ENCODE measurements around the gene TRMO. TPM values are rescaled to one million over a fixed set of nuclear protein-coding genes. Genes with fewer than 3 reads are reported as not detected.

TRMO gene
- total RNA-seq, 1 donor from 2014 or later, result 12.7 TPM

DNA sequence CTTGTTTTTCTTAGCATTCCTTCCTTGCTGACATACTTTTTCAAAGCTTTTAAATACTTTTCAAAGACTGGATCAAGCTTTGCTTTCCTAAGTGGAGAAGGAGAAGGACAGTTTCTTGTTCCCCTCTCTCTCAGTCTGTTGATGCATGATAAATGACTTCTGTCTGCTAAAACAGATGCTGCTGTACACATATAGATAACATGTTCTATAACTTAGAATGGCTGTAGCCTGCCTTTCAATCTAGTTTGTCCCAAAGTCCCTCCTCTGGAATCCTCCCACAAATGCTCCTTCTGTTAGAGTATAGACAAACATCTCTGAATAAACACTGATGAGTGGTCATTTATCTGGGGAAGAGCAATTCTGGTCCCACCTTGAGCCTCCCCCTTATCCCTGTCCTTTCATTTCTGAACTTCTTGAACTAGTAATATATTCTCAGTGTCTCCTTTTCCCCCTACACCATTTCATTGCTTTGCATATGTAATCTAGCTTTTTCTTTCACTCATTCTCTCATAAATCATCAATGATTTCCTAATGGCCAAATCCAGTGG is 21.1 kb upstream of the TRMO start:
- H3K27ac Mint-ChIP-seq, result no peak overlapping the region
- peaks cover 5% of the 10 kb centered on the region for H3K9me3 Mint-ChIP-seq
- no peak for DNase-seq (ENCODE audit: low spot score in 2 of 2, unreplicated experiment in 2 of 2)
- H3K4me3 Mint-ChIP-seq, result no peak overlapping the region
- H3K4me1 Mint-ChIP-seq, result no peaks in the 10 kb centered on the region
- peaks cover 61% of the 10 kb centered on the region for H3K27me3 Mint-ChIP-seq (ENCODE audit: low read depth)
- TF ChIP-seq, protein P1, sequence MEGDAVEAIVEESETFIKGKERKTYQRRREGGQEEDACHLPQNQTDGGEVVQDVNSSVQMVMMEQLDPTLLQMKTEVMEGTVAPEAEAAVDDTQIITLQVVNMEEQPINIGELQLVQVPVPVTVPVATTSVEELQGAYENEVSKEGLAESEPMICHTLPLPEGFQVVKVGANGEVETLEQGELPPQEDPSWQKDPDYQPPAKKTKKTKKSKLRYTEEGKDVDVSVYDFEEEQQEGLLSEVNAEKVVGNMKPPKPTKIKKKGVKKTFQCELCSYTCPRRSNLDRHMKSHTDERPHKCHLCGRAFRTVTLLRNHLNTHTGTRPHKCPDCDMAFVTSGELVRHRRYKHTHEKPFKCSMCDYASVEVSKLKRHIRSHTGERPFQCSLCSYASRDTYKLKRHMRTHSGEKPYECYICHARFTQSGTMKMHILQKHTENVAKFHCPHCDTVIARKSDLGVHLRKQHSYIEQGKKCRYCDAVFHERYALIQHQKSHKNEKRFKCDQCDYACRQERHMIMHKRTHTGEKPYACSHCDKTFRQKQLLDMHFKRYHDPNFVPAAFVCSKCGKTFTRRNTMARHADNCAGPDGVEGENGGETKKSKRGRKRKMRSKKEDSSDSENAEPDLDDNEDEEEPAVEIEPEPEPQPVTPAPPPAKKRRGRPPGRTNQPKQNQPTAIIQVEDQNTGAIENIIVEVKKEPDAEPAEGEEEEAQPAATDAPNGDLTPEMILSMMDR (IDR thresholded peaks at IDR 0.05; ENCODE audit: unreplicated experiment), result no peak
- H3K36me3 Mint-ChIP-seq, result no peaks in the 10 kb centered on the region

DNA sequence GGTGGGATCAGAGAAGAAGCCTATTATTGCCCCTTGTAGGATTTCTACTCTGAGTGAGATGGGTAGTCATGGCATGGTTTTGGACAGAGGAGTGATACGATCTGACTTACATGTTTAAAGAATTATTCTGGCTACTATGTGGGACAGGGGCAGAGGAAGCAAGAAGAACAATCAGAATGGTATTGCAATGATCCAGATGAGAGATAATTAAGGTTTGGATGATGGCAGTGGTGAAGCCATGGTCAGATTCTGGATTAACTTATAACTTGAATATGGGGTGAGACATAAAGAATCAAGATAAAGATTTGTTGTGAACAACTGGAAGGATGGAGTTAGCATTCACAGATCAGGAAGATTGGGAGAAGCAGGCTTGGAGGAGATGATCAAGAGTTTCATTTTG is 19.0 kb upstream of the TRMO start:
- H3K4me1 Mint-ChIP-seq, result no peaks in the 10 kb centered on the region
- TF ChIP-seq, protein P1 (IDR thresholded peaks at IDR 0.05; ENCODE audit: unreplicated experiment), result no peak
- no peaks in the 10 kb centered on the region for H3K36me3 Mint-ChIP-seq
- no peaks in the 10 kb centered on the region for H3K9me3 Mint-ChIP-seq
- H3K4me3 Mint-ChIP-seq, result no peak overlapping the region
- peaks cover 60% of the 10 kb centered on the region for H3K27me3 Mint-ChIP-seq (ENCODE audit: low read depth)
- no peak overlapping the region for H3K27ac Mint-ChIP-seq
- DNase-seq (ENCODE audit: low spot score in 2 of 2, unreplicated experiment in 2 of 2), result no peak

DNA sequence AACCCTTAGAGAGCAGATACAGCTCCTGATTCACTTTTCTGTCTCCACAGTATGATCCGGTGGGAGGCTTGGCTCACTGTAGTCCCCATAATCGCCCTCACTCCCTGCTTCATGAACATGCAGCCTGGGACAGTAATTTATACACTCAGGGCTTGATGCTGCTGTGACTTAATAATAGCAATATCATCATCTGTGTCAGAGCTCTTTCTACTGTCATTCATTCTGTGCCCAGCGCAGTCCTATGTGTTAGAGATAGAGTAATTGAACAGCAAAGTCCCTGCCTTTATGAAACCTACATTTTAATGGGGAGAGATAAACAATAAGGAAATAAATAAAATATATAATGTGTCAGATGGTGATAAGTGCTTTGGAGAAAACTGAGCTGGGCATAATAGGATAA is 18.4 kb upstream of the TRMO start:
- DNase-seq (ENCODE audit: low spot score in 2 of 2, unreplicated experiment in 2 of 2), result no peak
- H3K4me1 Mint-ChIP-seq, result no peaks in the 10 kb centered on the region

DNA sequence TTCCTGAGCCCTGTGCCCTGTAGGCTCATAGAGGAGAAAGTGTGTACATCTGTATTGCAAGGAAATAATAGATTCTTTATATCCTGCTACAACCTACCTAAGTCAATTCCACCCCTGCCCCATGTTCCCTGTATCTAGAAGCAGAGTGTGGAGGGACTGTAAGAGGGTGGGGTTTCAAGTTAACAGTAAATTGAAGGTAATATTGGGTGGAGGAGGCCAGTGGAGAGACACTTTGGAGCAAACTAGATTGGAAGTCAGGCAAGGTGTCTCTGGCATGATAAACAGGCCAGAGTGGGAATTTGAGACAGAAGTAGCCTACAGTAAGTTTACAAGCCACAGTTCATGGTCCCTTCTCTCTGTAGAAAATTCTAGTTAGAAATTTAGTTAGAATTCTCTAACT is 17.9 kb upstream of the TRMO start:
- peaks cover 61% of the 10 kb centered on the region for H3K27me3 Mint-ChIP-seq (ENCODE audit: low read depth)
- H3K36me3 Mint-ChIP-seq, result no peaks in the 10 kb centered on the region
- H3K27ac Mint-ChIP-seq, result no peak overlapping the region
- no peak for DNase-seq (ENCODE audit: low spot score in 2 of 2, unreplicated experiment in 2 of 2)
- H3K9me3 Mint-ChIP-seq, result no peaks in the 10 kb centered on the region
- no peak overlapping the region for H3K4me3 Mint-ChIP-seq
- no peaks in the 10 kb centered on the region for H3K4me1 Mint-ChIP-seq
- TF ChIP-seq, protein P1 (IDR thresholded peaks at IDR 0.05; ENCODE audit: unreplicated experiment), result no peak

More for the DNA sequence above, 18.4 kb upstream of the TRMO start:
- no peak overlapping the region for H3K4me3 Mint-ChIP-seq
- H3K36me3 Mint-ChIP-seq, result no peaks in the 10 kb centered on the region
- H3K27me3 Mint-ChIP-seq (ENCODE audit: low read depth), result peaks cover 59% of the 10 kb centered on the region
- TF ChIP-seq, protein P1 (IDR thresholded peaks at IDR 0.05; ENCODE audit: unreplicated experiment), result no peak
- H3K27ac Mint-ChIP-seq, result no peak overlapping the region
- H3K9me3 Mint-ChIP-seq, result no peaks in the 10 kb centered on the region

DNA sequence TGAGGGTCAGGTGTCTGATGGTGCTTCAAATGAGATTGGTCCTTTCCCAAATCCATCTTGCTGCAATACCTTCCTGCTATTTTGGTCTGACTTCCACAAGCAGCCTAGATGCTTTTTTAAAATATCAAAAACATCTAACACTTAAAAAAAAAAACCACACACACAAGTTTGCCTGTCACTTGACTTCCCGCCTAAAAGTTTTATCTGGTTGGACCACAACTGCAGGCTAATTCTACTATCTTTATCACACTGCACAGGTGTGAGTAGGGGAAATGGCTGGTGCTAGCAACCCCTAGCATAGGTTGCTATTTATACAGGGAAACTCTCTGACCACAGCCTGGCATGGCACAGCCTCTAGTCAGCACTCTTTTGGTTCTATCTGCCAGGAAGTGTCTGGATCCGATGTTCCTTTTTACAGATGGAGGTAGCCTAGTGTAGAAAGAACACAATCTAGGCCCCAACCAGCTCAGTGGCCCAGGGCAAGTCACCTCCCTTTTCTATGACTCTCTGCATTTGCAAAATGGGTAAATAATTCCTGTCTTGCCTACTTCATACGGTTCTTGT is 15.9 kb upstream of the TRMO start, which contains the start of gene HEMGN:
Gene HEMGN, minus strand, starts transcription at position 92 of the 564 bp plus-strand sequence. Its CDS starts 36 bp downstream, at position 56.
- no peaks in the 10 kb centered on the region for H3K9me3 Mint-ChIP-seq
- H3K27me3 Mint-ChIP-seq (ENCODE audit: low read depth), result peaks cover 80% of the 10 kb centered on the region
- no peaks in the 10 kb centered on the region for H3K36me3 Mint-ChIP-seq
- no peaks in the 10 kb centered on the region for H3K4me1 Mint-ChIP-seq
- no peak within 1 kb of the TSS for H3K27ac Mint-ChIP-seq
- TF ChIP-seq, protein P1 (IDR thresholded peaks at IDR 0.05; ENCODE audit: unreplicated experiment), result no peak
- H3K4me3 Mint-ChIP-seq, result no peak within 1 kb of the TSS
- no peak for DNase-seq (ENCODE audit: low spot score in 2 of 2, unreplicated experiment in 2 of 2)
